Smooth muscle cell (in vitro differentiated cells): ENCODE measurements around the gene KRT14. TPM values are rescaled to one million over a fixed set of nuclear protein-coding genes. Genes with fewer than 3 reads are reported as not detected.
"Not testable (repeated sequence)": the region's sequence is repeated elsewhere in the genome, so short reads cannot be mapped to it uniquely, and the experiment has no call there.

Source experiments
- DNase-seq: peaks from one replicate; lab custom pipeline; 2025; ENCODE audit not compliant: unreplicated experiment; lab: John Stamatoyannopoulos, UW
- H2AFZ ChIP-seq: fragments of 200-600 bp; sonication (generic); 2 replicates; pipeline ENCODE4 v1.6.0; 2016; ENCODE audit warnings: antibody characterized with exemption, low read depth, mild to moderate bottlenecking
- H3F3A ChIP-seq: fragments of 200-600 bp; sonication (generic); 2 replicates; pipeline ENCODE4 v1.6.0; 2017; ENCODE audit warnings: antibody characterized with exemption, low read depth
- H3K27ac ChIP-seq: fragments of 200-600 bp; sonication (generic); 2 replicates; pipeline ENCODE4 v1.5.1; 2016; ENCODE audit warnings: low read depth, mild to moderate bottlenecking
- H3K27me3 ChIP-seq: fragments of 200-600 bp; sonication (generic); 2 replicates; pipeline ENCODE4 v1.6.1; 2016; ENCODE audit warnings: low read depth, mild to moderate bottlenecking
- H3K36me3 ChIP-seq: fragments of 200-600 bp; sonication (generic); 2 replicates; pipeline ENCODE4 v1.5.1; 2016; ENCODE audit warnings: low read depth
- H3K4me1 ChIP-seq: fragments of 200-600 bp; sonication (generic); 2 replicates; pipeline ENCODE4 v1.5.1; 2016; ENCODE audit warnings: low read depth
- H3K4me2 ChIP-seq: fragments of 200-600 bp; sonication (generic); 2 replicates; pipeline ENCODE4 v1.6.0; 2016; ENCODE audit warnings: mild to moderate bottlenecking
- H3K4me3 ChIP-seq: fragments of 200-600 bp; sonication (generic); 2 replicates; pipeline ENCODE4 v1.5.1; 2016; ENCODE audit warnings: mild to moderate bottlenecking
- H3K79me2 ChIP-seq: fragments of 200-600 bp; sonication (generic); 2 replicates; pipeline ENCODE4 v1.6.0; 2016; ENCODE audit warnings: low read depth, mild to moderate bottlenecking
- H3K9ac ChIP-seq: fragments of 200-600 bp; sonication (generic); 2 replicates; pipeline ENCODE4 v1.6.0; 2016; ENCODE audit warnings: low read depth
- H3K9me3 ChIP-seq: fragments of 200-600 bp; sonication (generic); replicated peaks from 2 replicates; pipeline ENCODE4 v1.5.1; 2016; ENCODE audit warnings: low read depth
- H4K20me1 ChIP-seq: fragments of 200-600 bp; sonication (generic); 2 replicates; pipeline ENCODE4 v1.6.0; 2016; ENCODE audit warnings: low read depth
- CTCF ChIP-seq: fragments of 200-600 bp; sonication (generic); IDR thresholded peaks from 2 replicates; pipeline ENCODE4 v1.5.1; 2017; ENCODE audit warnings: borderline replicate concordance, mild to moderate bottlenecking, antibody characterized with exemption; ENCODE audit not compliant: insufficient read depth, poor library complexity, severe bottlenecking
- WGBS: methylation state at CpG from one replicate; pipeline ENCODE4 v1.1.7; 2016; ENCODE audit warnings: low lambda C conversion rate; 5-methylcytosine and 5-hydroxymethylcytosine counted together
- polyA plus RNA-seq: library from polyadenylated mRNA; unstranded; fragments of >200 nt; fragmentation: Nextera tagmentation; extraction: Ambion mirVana; gene quantifications from 2 replicates; pipeline ENCODE4 v1.2.1, GENCODE V29; 2016
- total RNA-seq: library from RNA; depleted of rRNA; stranded (reverse); fragments of >200 nt; gene quantifications from 2 replicates; pipeline ENCODE4 v1.2.3, GENCODE V29; 2014

Gene KRT14
- total and polyA plus RNA-seq, 2 experiments from 2014 or later = 193 to 348 TPM

- no peak overlapping the region for H2AFZ ChIP-seq
- no peak overlapping the region for H3K9ac ChIP-seq
- peak overlapping the region; percentile 47 for H3K27ac ChIP-seq
- no peaks in the 10 kb centered on the region for H3K27me3 ChIP-seq
- H3K36me3 ChIP-seq = no peaks in the 10 kb centered on the region
- WGBS = 56% methylated on average over 9 of the region's 13 CpGs
- DNase-seq = no peak
- no peaks in the 10 kb centered on the region for H3F3A ChIP-seq
- peaks cover 13% of the 10 kb centered on the region for H4K20me1 ChIP-seq
- no peaks in the 10 kb centered on the region for H3K4me1 ChIP-seq
- no peaks in the 10 kb centered on the region for H3K79me2 ChIP-seq
- H3K4me3 ChIP-seq = no peak overlapping the region
- H3K9me3 ChIP-seq = no peaks in the 10 kb centered on the region
- TF ChIP-seq CTCF = no peak
- no peak overlapping the region for H3K4me2 ChIP-seq
Measured at GRCh38 chr17:41618341-41619035, 31.8 kb upstream of the KRT14 start.

- Histone ChIP-seq H3K36me3 (no peaks in the 10 kb centered on the region), H3K4me1 (no peaks in the 10 kb centered on the region), H3K9me3 (no peaks in the 10 kb centered on the region), H3F3A (no peaks in the 10 kb centered on the region), H3K27me3 (no peaks in the 10 kb centered on the region), H2AFZ (no peak overlapping the region), H4K20me1 (peaks cover 8% of the 10 kb centered on the region), H3K27ac (peak overlapping the region; percentile 47), H3K79me2 (no peaks in the 10 kb centered on the region), H3K9ac (no peak overlapping the region), H3K4me2 (no peak overlapping the region), H3K4me3 (no peak overlapping the region)
- TF ChIP-seq CTCF = no peak
- no peak for DNase-seq
- 65% methylated on average over 11 of the region's 11 CpGs for WGBS
Measured at GRCh38 chr17:41617698-41618097, 31.0 kb upstream of the KRT14 start.

- no peaks in the 10 kb centered on the region for H3K4me1 ChIP-seq
- no peaks in the 10 kb centered on the region for H3K9me3 ChIP-seq
- no peak for DNase-seq
- no peak overlapping the region for H2AFZ ChIP-seq
- TF ChIP-seq CTCF = no peak
- H3K4me2 ChIP-seq = no peak overlapping the region
- 88% methylated on average over 3 of the region's 3 CpGs for WGBS
- no peaks in the 10 kb centered on the region for H3K27me3 ChIP-seq
- no peak overlapping the region for H3K4me3 ChIP-seq
- no peaks in the 10 kb centered on the region for H3K79me2 ChIP-seq
- H3K36me3 ChIP-seq = no peaks in the 10 kb centered on the region
- H3F3A ChIP-seq = no peaks in the 10 kb centered on the region
- H4K20me1 ChIP-seq = peaks cover 6% of the 10 kb centered on the region
- no peak overlapping the region for H3K27ac ChIP-seq
- no peak overlapping the region for H3K9ac ChIP-seq
Measured at GRCh38 chr17:41617136-41617535, 30.4 kb upstream of the KRT14 start.

GRCh38 chr17:41616486-41616885 lies 29.8 kb upstream of the KRT14 start:
- not testable (repeated sequence) for DNase-seq, H3K27ac ChIP-seq, H3K9me3 ChIP-seq, H3K4me2 ChIP-seq, H2AFZ ChIP-seq, H3K4me1 ChIP-seq, H3K36me3 ChIP-seq, H3K79me2 ChIP-seq, H4K20me1 ChIP-seq, H3F3A ChIP-seq, H3K27me3 ChIP-seq, H3K4me3 ChIP-seq, H3K9ac ChIP-seq
- 93% methylated on average over 4 of the region's 4 CpGs for WGBS
